Prostate gland (tissue), 2 donors: Measurements from ENCODE around the gene SLC38A1.

ENCODE experiments used
- CTCF ChIP-seq, 4 experiments: fragments of 200-600 bp in 2 of 4; fragments of 450-650 bp in 2 of 4; sonication (generic) in 2 of 4; IDR thresholded peaks; 1 replicate in 3 of 4; 2 replicates in 1 of 4; pipeline ENCODE4 v1.5.1; 2016 to 2019; ENCODE audit warnings: antibody characterized with exemption in 4 of 4, mild to moderate bottlenecking in 2 of 4, moderate library complexity in 2 of 4
- POLR2A ChIP-seq: fragments of 450-650 bp; IDR thresholded peaks from one replicate; pipeline ENCODE4 v1.6.1; 2016; ENCODE audit warnings: antibody characterized with exemption, mild to moderate bottlenecking
- POLR2AphosphoS5 ChIP-seq: sonication (generic); formaldehyde crosslinking; IDR thresholded peaks from one replicate; pipeline ENCODE4 v1.6.1; 2017; ENCODE audit warnings: antibody characterized with exemption

DNA sequence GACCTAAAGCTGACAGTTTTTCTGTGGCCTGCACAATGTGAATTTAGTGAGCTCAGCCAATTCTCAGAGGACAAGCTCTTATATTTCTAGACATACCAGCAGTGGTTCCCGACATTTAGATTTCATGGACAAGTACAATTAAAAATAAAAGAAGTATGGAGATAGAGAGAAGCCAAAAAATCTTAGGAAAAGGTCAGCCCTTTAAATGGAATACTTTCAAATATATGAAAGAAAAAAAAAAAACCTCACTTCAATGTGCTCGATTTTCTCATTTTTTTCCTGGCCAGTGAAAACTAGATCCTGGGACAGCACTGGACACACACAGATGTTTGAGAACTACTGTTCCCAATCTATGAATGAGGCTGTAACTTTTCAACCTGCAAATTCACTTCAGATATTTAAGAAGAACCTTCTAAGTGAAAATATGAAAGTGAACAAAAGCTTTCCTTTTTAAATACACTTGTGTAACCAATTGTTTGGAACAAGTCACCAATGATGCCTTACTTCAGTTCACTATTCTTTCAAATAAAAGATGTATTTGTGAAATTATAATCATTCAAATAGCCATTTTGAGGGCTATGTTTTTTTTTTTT lies 109.4 kb downstream of the SLC38A1 start:
- TF ChIP-seq CTCF (IDR thresholded peaks at IDR 0.05) (no peak), POLR2A (no peak), POLR2AphosphoS5 (no peak)
